Ishikawa (cell line): Measurements from ENCODE around the gene FNDC5.

Source experiments
- CEBPB ChIP-seq: IDR thresholded peaks from 2 replicates; pipeline ENCODE4 v1.6.1; 2012
- EP300 ChIP-seq: IDR thresholded peaks from 2 replicates; pipeline ENCODE4 v1.6.1; 2012; ENCODE audit warnings: borderline replicate concordance
- FOXM1 ChIP-seq: IDR thresholded peaks from 2 replicates; pipeline ENCODE4 v1.6.1; 2012; ENCODE audit warnings: low read depth, borderline replicate concordance
- MAX ChIP-seq: IDR thresholded peaks from 2 replicates; pipeline ENCODE4 v1.6.1; 2012
- NFIC ChIP-seq: IDR thresholded peaks from 2 replicates; pipeline ENCODE4 v1.6.1; 2012
- REST ChIP-seq: IDR thresholded peaks from 2 replicates; pipeline ENCODE4 v1.6.1; 2012; ENCODE audit warnings: low read depth, mild to moderate bottlenecking
- TAF1 ChIP-seq: IDR thresholded peaks from 2 replicates; pipeline ENCODE4 v1.6.1; 2012; ENCODE audit warnings: low read depth, mild to moderate bottlenecking
- TEAD4 ChIP-seq: IDR thresholded peaks from 2 replicates; pipeline ENCODE4 v1.6.1; 2012
- USF1 ChIP-seq: IDR thresholded peaks from 2 replicates; pipeline ENCODE4 v1.6.1; 2012
- YY1 ChIP-seq: IDR thresholded peaks from 2 replicates; pipeline ENCODE4 v1.6.1; 2012; ENCODE audit warnings: low read depth
- ZBTB7A ChIP-seq: IDR thresholded peaks from 2 replicates; pipeline ENCODE4 v1.6.1; 2012; ENCODE audit warnings: low read depth

GRCh38 chr1:32915766-32916706, 45.3 kb upstream of the FNDC5 start:
- TF ChIP-seq CEBPB: no peak
- TF ChIP-seq REST: no peak
- no peak for TF ChIP-seq EP300
- no peak for TF ChIP-seq USF1
- no peak for TF ChIP-seq TAF1
- TF ChIP-seq MAX: no peak
- no peak for TF ChIP-seq ZBTB7A
- TF ChIP-seq YY1: no peak
- TF ChIP-seq FOXM1: no peak
- no peak for TF ChIP-seq TEAD4
- TF ChIP-seq NFIC: no peak
